Measurements from ENCODE around the gene MSH5. TPM values are rescaled to one million over a fixed set of nuclear protein-coding genes. Genes with fewer than 3 reads are reported as not detected.

MSH5 gene
- total RNA-seq, 4 donors from 2014 or later, result 16.7 to 41.5 (median 22.1) TPM; not detected in 1

- H3K9me3 ChIP-seq, result no peaks in the 10 kb centered on the region
- no peak overlapping the region for H3K4me3 ChIP-seq
- intact Hi-C loops (cut with DNase I; ENCODE audit: low total_unique reads), result no loop called here
These were observed 26.3 kb downstream of the MSH5 start for GRCh38 chr6:31765910-31766794.

GRCh38 chr6:31767096-31767645 lies 27.4 kb downstream of the MSH5 start:
- DNase-seq, result no peak
- Histone ChIP-seq H3K27me3 (no peaks in the 10 kb centered on the region), H3K9me3 (no peaks in the 10 kb centered on the region), H3K4me1 (no peaks in the 10 kb centered on the region), H3K36me3 (no peaks in the 10 kb centered on the region), H3K4me3 (no peak overlapping the region), H3K27ac (no peak overlapping the region)
- intact Hi-C loops (cut with DNase I; ENCODE audit: low total_unique reads), result no loop called here
- TF ChIP-seq CTCF (IDR thresholded peaks at IDR 0.05) (no peak), POLR2A (IDR thresholded peaks at IDR 0.05) (no peak)

More at GRCh38 chr6:31765910-31766794, 26.3 kb downstream of the MSH5 start:
- H3K4me1 ChIP-seq, result no peaks in the 10 kb centered on the region
- DNase-seq, result no peak
- TF ChIP-seq POLR2A (IDR thresholded peaks at IDR 0.05) (no peak), CTCF (IDR thresholded peaks at IDR 0.05) (peak in 1 of 4 experiments; percentile 3)
- H3K27ac ChIP-seq, result peak overlapping the region in 1 of 2 donors; percentile 11
- no peaks in the 10 kb centered on the region for H3K36me3 ChIP-seq
- H3K27me3 ChIP-seq, result no peaks in the 10 kb centered on the region

- Histone ChIP-seq H3K9me3 (no peaks in the 10 kb centered on the region), H3K4me1 (no peaks in the 10 kb centered on the region), H3K36me3 (no peaks in the 10 kb centered on the region), H3K4me3 (no peak overlapping the region), H3K27me3 (no peaks in the 10 kb centered on the region), H3K27ac (no peak overlapping the region)
- DNase-seq, result no peak
- TF ChIP-seq CTCF (IDR thresholded peaks at IDR 0.05), result no peak
- TF ChIP-seq POLR2A (IDR thresholded peaks at IDR 0.05), result no peak
- intact Hi-C loops (cut with DNase I; ENCODE audit: low total_unique reads), result no loop called here
These were observed 28.8 kb downstream of the MSH5 start for GRCh38 chr6:31768363-31769257.

- no peaks in the 10 kb centered on the region for H3K9me3 ChIP-seq
- no peak overlapping the region for H3K4me3 ChIP-seq
- H3K4me1 ChIP-seq, result no peaks in the 10 kb centered on the region
- intact Hi-C loops (cut with DNase I; ENCODE audit: low total_unique reads), result no loop called here
- TF ChIP-seq CTCF (IDR thresholded peaks at IDR 0.05), result peak; percentile 20 to 56 (median 40)
- no peak for TF ChIP-seq POLR2A (IDR thresholded peaks at IDR 0.05)
- no peaks in the 10 kb centered on the region for H3K27me3 ChIP-seq
- peak in 1 of 2 donors; percentile 42 for DNase-seq
- H3K27ac ChIP-seq, result no peak overlapping the region
- H3K36me3 ChIP-seq, result no peaks in the 10 kb centered on the region
These were observed 30.0 kb downstream of the MSH5 start for GRCh38 chr6:31769684-31770371.
